ENCODE results near the gene HINT1. TPM values are rescaled to one million over a fixed set of nuclear protein-coding genes. Genes with fewer than 3 reads are reported as not detected.

The HINT1 gene
- total RNA-seq, 1 experiment from 2014 or later: 249 TPM

- H3K27ac Mint-ChIP-seq: no peak overlapping the region; a peak in 1 of 7 replicates
- no peak for TF ChIP-seq CTCF (conservative IDR thresholded peaks at IDR 0.05)
- DNase-seq: no peak
Observed at GRCh38 chr5:131206772-131207171, 41.7 kb upstream of the HINT1 start.

More at GRCh38 chr5:131206772-131207171, 41.7 kb upstream of the HINT1 start:
- H3T11ph ChIP-seq (ENCODE audit: low read length): no peak overlapping the region
- no peak overlapping the region for H2AFZ ChIP-seq (ENCODE audit: low read length)
- no peak overlapping the region for H3K18ac ChIP-seq (ENCODE audit: insufficient read length, low read depth, low read length)
- Mint-ChIP-seq H3K27me3 (ENCODE audit: low read depth) (no peaks in the 10 kb centered on the region), H3K9me3 (no peaks in the 10 kb centered on the region; a peak in 1 of 5 replicates), H3K4me1 (peaks cover 12 to 27% of the 10 kb centered on the region in 2 experiments), H3K4me3 (no peak overlapping the region), H3K36me3 (ENCODE audit: insufficient read depth in 1 of 3, low read depth in 3 of 3) (no peaks in the 10 kb centered on the region)
- no peaks in the 10 kb centered on the region for H3K79me1 ChIP-seq (ENCODE audit: insufficient read depth, low read depth, low read length, poor library complexity, severe bottlenecking)
- H2BK12ac ChIP-seq (ENCODE audit: insufficient read length, low read depth, low read length): no peak overlapping the region
- no peak overlapping the region for H3K56ac ChIP-seq (ENCODE audit: insufficient read length, low read depth, low read length)
- H4K5ac ChIP-seq (ENCODE audit: insufficient read length, low read depth, low read length): no peak overlapping the region
- H3K4me1 ChIP-seq (ENCODE audit: insufficient read depth, low read length): no peaks in the 10 kb centered on the region; the same call in 1 of the 2 replicates
- H2BK5ac ChIP-seq (ENCODE audit: insufficient read length, low read length): no peak overlapping the region
- no peaks in the 10 kb centered on the region for H3K27me3 ChIP-seq (ENCODE audit: insufficient read depth, low read length)
- no peaks in the 10 kb centered on the region for H3K79me2 ChIP-seq (ENCODE audit: insufficient read depth, low read length)
- H3K9me3 ChIP-seq (ENCODE audit: control insufficient read depth, low read depth, low read length): no peaks in the 10 kb centered on the region
- WGBS (ENCODE audit: extremely low coverage, insufficient read length, low lambda C conversion rate): no CpG with 5 or more reads among the region's 1 CpG
- H3K27ac ChIP-seq (ENCODE audit: insufficient read length, low read depth, low read length): no peak overlapping the region
- H3K23me2 ChIP-seq (ENCODE audit: insufficient read length, low read depth, low read length, poor library complexity, severe bottlenecking): no peaks in the 10 kb centered on the region
- no peak overlapping the region for H2BK15ac ChIP-seq (ENCODE audit: low read depth, low read length)
- no peak overlapping the region for H2BK120ac ChIP-seq (ENCODE audit: low read depth, low read length, poor library complexity, severe bottlenecking)
- no peak overlapping the region for H3K4me2 ChIP-seq (ENCODE audit: insufficient read depth, insufficient read length, low read length)
- H4K91ac ChIP-seq (ENCODE audit: insufficient read length, low read depth, low read length): no peak overlapping the region
- no peak overlapping the region for H3K23ac ChIP-seq (ENCODE audit: insufficient read length, low read depth, low read length)
- no peak overlapping the region for H3K14ac ChIP-seq (ENCODE audit: insufficient read depth, low read length)
- H4K8ac ChIP-seq (replicated peaks; ENCODE audit: insufficient read length, low read depth, low read length): no peak overlapping the region
- no peak overlapping the region for H2BK20ac ChIP-seq (ENCODE audit: low read depth, low read length, poor library complexity, severe bottlenecking)
- H3K9ac ChIP-seq (ENCODE audit: extremely low read depth, insufficient read length, low read length): no peak overlapping the region
- no peaks in the 10 kb centered on the region for H4K20me1 ChIP-seq (ENCODE audit: control insufficient read depth, insufficient read depth, insufficient read length)
- H3K4ac ChIP-seq (ENCODE audit: low read depth, low read length): no peak overlapping the region
- no peak overlapping the region for H2AK5ac ChIP-seq (ENCODE audit: insufficient read length, low read length)

Data from H9 (cell line).